GM19328 (cell line): ENCODE results near the gene CEBPG.

ENCODE experiments used
- ATAC-seq: cut with Tn5 transposase; IDR thresholded peaks from one replicate; pipeline ENCODE4 v1.9.1; 2021; ENCODE audit warnings: mild to moderate bottlenecking, moderate library complexity; ENCODE audit not compliant: unreplicated experiment

CEBPG gene

DNA sequence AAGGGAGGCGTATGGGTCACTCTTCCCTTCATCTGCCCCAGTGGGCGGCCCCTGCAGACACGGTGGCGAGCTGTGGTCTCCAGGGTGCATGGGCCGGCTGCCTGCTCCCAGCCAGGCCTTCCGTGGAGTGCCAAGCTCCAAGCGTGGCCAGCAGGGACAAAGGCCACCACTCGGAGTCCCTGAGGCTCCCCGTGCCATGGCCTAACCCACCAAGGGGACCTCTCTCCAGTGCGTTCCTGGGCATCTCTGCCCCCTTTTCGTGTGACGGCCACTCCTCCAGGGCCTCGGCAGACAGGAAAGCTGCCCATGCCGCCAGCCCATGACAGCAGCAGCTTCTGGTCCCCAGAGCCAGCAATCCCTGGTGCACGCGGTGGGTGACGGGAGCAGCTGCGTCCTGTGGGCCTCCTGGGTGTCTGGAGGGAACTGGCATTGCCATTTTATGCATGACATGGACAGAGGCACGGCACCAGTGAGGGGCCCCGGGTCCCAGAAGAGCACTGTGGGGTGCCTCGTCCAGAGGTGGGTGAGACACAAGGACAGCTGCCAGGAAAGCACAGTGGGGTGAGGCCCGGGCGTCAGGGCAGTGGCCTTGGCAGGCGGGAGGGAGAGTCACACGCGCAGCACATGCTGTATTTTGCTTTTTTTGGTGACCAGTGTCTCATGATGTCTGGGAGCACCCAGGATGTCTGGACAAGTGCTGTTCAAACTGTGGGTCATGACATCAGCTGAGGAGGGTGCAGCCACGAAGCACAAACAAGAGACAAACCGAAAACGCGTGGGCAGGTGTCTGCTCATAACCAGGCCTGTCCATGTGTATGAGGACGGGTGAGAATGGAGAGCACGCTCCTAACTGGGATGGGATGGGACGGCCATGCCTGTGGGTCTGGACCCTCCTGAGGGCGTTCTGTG lies 32.3 kb downstream of the CEBPG start:
- ATAC-seq: no peak

DNA sequence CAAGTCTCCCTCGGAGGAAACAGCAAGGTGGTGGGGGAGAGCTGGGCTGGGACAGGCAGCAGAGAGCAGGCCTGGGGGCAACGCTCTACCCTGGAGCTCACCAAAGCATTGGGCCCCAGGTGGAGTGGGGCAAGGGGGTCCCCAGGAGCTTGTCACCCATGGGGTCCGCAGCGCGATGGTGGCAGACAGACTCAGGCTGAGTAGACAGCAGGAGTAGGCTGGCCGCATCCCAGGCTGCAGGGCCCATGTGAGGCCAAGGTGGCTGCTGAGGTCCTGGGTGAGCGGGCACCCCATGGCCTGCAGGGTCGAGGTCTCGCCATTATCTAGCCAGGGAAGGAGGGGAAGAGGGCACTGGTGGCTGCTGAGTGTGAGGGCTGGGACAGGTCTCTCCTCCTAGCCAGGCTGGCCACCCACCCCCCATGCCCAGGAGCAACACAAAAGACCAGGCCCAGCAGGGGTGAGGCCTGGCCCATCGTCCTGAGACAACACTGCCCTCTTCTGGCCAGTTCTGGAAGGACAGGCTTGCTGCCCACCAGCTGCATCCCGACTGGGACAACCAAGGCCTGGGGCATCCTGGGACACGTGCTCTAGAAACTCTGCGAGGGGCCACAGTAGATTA lies 33.1 kb downstream of the CEBPG start:
- ATAC-seq: no peak

DNA sequence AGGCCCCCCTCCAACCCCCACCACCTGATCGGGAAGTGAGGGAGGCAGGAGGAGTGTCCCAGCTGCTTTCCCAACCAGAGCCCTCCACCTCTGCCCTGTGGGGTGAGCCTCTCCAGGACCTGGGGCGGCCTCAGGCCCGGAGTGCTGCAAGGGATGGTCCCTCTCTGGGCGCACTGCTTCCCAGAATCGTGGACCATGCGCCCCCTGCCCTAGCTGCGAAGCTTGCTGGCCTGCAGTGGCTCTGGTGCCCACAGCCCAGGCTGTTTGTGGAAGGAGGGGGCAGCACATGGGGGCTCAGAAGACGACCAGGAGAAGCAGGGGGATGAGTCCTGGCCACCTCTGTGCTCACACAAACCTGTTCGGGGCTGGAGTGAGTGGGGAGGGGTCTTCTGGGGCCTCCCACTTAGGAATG lies 33.6 kb downstream of the CEBPG start:
- no peak for ATAC-seq

DNA sequence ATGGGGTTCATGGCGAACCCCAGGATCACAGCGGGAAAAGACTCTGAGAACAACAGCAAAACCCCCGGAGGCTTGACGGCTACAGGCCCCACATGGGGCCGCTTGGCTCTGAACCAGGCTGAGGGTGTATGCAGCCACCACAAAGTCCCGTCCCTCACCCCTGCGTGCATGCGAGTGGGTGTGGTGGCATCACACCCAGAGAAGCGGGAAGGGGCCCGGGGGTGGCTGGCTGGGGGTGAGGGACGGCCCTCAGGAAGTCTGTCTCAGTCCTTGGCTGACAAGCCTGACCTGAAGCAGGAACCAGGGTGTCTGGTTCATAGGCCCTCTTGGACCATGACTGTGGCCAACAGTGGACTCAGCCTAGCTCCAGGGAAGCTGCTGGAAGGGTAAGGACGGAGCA lies 34.2 kb downstream of the CEBPG start:
- ATAC-seq: no peak

DNA sequence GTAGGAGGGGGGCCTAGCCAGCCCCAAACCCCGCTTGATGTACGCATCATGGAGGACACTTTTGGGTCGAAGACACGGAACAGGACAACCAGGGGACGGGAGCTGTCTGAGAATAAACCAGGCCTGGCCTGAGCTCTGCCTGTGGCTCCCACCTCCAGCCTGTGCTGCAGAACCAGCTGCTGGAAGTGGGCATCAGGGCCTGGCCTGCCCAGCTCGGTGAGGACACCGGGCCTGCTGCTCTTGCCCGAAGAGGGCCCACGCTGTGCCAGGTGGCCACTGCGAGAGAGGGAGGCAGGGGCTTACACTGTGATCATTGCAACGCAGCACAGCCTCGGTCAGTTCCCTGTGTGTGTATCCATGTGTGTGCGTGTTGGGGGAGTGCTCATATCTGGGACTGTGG lies 34.6 kb downstream of the CEBPG start:
- ATAC-seq: no peak

DNA sequence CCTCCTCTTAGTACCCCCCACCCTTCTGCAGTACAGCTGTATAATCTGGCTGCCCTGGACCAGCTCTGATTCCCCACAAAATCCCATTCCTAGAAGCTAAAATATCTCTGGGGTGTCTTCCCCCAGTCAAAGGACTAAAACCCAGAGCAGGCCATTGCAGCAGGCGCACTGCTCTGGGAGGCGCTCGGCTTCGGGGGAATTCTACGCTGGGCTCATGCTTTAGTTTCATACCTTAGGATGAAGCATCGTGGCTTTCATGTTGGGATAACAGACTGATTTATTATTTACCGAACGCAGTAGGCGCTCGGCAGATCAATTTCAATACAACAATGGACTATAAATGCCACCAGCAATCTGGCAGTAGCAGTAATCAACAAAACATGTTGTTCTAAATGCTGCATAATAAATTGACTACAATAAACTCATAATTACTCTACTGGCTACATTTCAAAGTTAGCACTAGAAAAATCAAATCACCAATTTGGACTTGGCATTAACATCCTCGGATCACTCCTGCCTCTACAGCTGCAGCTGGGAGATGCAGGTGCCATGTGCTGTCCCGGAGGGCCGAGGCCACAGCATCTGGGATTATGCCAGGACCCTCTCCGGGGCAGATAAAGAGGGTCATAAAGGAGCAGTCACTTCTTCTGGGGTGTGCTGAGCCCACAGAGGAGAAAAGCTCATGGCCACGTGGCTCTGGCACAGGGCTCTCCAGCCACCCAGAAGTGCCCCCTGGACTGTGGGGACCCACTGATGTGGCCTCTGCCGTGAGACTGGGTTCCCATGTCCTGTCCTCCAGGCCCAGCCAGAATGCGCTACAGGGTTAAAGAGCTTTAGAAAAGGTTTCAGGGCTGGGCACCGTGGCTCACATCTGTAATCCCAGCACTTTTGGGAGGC lies 35.3 kb downstream of the CEBPG start:
- no peak for ATAC-seq

DNA sequence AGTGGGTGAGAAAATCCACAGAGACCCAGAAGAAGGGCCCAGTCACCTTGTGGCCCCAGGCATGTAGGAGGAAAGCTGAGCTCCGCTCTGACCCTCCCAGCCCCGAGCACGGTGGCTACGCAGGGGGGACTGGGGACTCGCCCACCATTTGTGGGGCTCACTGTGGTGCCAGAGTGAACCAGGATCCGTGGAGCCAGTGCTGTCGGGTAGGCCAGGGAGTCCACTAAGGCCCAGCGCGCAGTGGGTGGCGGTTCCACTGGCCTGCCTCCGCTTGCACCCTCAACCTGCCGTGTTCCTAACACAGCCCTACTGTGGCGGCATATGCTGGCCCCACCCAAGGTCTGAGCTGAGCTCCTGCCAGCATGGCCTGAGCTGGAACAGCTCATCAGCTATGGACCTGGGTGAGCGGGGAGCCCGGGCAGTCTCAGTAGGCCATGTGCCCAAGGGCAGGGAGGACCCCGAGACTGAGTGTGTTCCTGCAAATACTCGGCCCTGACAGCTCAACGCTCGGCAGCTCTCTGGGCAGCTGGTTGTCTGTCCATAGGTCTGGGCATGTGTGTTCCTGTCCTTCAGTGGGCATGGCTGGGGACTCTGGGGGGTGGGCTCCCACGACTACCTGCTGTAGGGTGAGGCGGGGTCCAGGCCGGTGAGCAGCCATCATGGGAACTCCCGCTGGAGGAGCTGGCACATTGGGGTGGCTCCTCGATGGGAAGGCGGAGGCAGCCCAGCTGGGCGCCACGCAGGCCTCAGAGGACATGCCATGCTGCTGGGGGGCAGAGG lies 36.6 kb downstream of the CEBPG start:
- no peak for ATAC-seq

DNA sequence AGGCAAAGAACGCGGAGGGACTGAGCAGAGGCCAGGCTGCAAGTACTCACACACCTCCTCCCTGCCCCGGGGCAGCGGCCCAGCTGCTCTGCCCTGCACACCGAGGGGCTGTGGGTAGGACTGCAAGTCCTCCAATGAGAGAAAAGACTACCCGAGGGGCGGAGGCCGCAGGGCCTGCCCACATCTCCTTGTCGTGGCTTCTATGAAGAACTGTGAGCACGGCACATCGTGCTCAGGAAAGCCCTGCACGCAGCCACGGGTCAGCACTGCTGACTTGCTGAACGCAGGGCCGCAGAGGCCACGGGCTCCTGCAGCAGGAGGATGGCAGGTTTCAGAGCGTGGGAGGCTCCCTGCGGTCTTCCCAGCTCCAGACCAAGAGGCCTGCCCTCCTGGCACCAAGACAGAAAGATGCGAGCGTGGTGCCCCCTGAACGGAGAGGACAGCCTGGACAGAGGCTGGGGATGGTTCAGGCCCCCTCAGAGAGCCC lies 37.4 kb downstream of the CEBPG start:
- no peak for ATAC-seq

DNA sequence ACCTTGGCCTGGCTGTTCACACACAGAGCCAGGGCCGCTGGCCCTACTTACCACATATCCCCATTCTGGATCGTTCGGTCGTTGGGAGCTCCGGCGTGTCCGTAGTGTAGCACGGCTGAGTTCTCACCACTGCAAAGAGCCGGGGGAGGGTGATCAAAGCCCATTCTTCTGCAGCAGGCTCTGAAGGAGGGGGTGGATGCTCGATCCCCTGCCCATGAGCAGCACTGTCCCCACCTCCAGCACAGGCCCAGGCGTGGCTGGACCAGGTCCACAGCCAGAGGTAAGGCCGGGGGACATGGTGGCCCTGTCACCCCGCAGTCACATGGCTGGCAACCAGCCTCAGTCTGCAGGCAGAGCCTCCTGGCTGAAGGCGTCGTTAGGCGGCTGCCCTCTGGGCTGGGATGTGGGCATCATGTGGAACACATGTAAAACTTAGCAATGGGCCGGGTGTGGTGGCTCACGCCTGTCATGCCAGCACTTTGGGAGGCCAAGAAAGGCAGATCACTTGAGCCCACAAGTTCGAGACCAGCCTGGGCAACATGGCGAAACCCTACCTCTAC lies 38.2 kb downstream of the CEBPG start:
- ATAC-seq: no peak

DNA sequence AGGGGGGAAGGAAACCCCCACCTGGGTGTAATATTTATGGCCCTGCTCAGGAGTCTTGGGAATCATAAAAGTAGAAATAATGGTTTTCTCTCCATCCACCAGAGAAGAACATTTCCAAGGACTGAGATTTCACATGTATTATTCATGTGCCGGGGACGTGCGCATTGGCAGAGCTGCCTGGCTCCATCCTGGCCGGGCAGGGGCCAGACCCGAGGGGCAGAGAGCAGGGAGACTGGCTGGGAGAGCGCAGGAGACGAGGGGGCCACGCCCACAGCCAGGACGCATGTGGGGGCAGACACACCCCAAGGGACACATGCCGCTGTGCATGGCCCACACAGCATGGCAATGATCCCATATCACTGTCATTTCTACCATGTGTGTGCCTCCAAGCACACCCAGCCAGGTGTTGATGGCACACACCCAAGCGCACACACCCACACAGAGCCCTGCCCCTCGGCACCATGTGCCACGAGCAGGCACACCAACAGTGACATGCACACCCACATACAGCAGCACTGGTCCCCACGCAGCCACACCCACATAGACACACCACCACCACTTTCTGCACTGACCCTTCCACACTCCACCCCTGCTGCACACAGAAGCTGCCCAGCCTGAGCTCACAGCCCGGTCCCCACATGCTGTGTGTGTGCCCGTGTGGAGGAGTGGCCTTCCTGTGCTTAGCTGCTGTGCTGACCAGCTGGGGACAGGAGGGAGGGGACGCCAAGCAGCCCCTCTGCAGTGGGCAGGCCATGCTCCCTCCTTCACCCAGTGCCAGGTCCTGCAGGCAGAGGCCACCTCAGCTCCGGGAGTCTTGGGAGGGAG lies 39.3 kb downstream of the CEBPG start:
- ATAC-seq: no peak

DNA sequence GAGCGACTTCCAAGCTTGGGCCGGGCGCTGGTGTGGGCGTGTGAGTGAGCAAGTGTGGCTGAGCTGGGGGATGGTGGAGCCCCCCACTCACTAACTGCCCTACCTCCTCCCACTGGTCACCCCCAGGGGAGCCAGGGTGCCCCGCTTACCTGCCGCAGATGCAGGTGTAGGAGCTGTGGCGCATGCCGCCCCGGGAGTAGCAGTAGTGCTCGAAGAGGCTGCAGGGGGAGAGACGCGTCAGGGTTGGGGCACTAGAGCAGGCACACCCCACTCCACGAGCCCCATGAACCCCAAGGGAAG lies 39.9 kb downstream of the CEBPG start:
- no peak for ATAC-seq

DNA sequence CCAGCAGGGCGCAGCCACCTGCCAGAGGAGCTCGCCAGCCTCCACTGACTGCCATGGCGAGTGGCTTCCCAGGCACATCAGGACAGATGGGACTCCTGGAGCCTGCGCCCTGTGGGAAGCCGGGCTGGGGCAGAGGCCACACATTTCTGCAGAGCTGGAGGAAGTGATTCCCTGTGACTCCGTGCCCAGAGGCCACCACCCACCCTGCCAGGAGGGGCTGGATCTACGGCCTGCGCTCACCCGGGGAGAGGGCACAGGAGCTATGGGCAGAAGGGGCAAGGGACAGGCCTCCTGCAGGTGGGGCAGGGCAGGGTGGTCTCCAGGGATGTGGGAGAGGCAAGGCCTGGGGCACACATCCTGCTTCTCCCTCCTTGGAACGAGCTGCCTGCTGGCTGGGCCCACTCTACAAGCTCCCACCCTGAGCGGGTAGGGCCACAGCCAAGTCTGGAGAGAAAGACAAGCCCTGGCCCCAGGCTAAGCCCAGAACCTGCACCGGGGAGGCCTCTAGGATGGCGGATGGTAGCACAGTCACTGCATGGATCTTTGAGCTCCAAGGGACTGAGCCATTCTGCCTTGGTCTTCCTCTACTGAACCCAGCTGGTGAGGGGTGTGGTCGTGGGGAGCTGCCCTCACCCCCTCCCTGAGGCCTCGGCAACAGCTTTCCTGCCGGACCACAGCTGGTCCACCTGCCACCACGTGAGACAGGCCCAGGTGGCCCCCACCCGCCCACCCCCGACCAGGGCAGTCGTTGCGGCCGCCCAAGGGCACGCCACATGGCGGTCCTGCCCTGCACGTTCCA lies 40.6 kb downstream of the CEBPG start:
- ATAC-seq: no peak

DNA sequence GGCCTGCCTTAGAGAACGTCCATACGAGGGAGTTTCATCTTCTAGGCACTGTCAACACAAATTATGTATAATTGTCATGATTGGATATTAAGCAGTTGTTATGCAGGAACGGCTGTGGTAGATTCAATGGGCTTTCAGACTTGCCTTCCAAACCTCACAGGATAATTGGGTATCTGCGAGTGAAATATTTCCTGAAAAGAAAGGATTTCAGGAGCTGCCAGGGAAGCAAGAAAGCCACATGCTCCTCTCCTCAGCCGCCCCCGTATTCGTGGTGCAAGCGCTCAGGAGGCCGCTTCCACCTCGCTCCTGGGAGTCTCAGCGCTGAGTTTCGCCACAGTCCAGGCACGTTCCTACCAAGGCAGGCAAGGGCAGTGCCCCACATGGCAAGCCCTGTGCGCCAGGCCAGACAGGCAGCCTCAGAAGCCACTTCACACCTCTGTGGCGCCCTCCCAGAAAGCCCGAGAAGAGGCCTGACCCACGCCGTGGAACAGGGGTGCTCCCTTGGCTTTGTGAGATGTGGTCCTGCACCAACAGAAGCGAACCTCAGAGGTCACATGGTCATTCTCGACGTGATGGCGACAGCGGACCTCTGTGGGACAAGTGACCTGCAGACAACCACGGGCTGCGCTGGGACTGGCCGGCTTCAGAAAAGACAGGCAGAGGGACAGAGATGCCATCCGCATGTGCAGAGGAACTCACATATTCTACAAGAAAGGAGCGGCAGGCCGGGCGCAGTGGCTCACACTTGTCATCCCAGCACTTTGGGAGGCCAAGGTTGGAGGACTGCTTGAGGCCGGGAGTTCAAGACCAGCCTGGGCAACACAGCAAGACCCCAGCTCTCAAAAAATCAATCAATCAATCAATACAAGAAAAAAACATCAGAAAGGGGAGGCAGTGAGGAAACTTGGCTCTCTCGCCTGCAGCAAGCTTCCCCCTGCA lies 41.4 kb downstream of the CEBPG start:
- ATAC-seq: no peak

DNA sequence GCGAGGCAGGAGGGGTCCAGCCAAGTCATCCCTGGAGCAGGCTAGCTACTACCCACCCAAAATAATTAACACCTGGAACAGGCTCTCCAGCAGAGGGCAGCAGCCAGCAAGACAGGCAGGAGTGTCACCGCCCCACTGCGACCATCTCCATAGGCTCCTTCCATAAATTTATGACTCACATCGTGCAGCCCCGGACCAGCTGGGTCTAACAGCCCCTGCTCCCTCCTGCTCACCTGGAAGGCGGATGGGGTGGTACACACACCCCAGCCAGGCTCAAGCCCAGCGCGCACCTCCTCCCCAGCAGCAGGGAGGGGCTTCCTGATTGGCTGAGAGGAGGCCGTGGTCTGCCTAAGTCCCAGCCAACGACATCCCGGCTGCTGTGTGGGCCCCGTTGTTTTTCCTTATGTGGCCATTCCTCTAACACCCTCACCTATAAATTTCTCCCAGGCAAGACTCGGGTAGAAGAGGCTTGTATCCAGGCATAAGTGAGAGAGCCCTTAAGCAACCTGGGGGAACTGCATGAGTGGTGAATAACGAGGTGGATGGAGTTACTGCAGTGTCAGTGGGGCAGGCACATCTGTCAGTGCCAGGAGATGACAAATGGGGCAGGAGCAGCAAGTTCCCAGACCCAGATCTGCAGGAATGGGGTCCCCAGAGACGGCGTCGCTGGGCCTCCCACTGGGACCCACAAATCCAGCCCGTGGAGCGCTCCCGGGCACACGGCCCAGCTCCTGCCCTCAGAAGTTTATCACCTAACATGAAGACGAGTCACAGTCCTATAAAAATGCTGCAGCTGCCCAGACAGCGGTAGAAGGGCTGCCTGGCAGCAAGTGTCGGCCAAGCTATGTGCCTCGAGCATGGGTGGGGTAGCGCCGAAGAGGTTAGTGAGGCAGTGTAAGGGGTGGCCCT lies 43.1 kb downstream of the CEBPG start:
- ATAC-seq: no peak

DNA sequence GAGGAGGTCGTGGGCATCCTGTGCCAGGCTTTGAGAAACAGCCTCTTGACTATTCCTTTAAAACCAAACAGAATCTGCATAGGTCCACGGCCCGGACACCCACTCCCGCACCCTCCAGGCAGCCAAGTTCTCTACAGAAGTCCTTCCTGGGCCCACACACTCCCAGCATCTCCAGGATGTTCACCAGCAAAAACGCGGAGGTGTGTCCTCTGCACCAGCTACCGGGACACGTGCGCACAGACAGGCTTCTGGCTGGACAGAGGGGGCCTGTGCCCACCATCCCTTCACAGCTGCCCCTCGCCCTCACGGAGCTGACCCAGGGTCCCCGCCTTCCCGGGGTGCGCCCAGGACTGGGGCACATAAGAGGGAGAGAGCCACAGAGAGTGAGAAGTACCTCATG lies 44.2 kb downstream of the CEBPG start:
- ATAC-seq: no peak

DNA sequence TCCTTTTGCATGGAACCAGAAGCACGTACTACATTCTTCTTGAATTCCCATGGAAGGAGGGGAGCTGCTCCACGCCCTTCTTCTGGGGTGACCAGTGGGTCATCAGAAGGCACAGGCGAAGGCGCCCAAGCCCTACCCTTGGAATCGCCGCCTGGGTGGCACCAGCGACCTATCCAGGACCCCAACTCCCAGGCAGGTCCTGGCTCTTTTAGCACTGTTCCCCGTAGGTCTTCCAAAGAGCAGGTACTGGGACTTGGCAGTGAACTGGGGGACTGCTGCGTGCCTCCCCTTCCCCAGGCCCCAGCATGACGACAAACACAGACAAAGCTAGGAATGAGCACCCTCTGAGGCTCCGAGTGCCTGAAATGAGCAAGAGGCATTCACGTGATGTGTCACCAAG lies 45.0 kb downstream of the CEBPG start:
- ATAC-seq: no peak
